ENCODE measurements around the gene NFASC. TPM values are rescaled to one million over a fixed set of nuclear protein-coding genes. Genes with fewer than 3 reads are reported as not detected.

NFASC gene
- total RNA-seq, 2 donors from 2014 or later = 27.7 to 45.9 TPM

DNA sequence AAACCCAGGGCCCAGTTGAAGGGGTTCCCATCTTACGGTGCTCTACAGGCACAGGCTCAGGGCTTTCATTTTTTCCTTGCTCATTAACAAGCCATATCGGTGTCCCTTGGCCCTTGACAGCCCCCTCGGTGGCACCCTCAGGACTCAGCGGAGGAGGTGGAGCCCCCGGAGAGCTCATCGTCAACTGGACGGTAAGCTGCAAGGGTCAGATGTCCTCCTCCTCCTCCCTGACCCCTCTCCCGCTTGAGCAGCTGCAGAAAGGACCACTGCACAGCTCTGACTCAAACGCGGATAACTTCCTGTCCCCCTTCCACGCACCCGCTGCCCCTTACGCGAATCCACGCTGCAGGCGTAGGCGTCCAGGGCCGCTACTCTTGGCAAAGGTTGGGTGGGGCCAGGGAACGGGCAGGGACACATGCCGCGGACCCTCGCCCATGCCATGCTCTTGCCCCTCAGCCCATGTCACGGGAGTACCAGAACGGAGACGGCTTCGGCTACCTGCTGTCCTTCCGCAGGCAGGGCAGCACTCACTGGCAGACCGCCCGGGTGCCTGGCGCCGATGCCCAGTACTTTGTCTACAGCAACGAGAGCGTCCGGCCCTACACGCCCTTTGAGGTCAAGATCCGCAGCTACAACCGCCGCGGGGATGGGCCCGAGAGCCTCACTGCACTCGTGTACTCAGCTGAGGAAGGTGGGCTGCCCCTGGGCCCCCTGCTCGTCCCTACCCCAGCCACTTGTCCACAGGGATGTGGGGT, 198.9 kb downstream of the NFASC start:
- no peaks in the 10 kb centered on the region for H3K27me3 Mint-ChIP-seq (ENCODE audit: insufficient read depth)
- no peak overlapping the region for H3K4me3 ChIP-seq (ENCODE audit: low read length)

DNA sequence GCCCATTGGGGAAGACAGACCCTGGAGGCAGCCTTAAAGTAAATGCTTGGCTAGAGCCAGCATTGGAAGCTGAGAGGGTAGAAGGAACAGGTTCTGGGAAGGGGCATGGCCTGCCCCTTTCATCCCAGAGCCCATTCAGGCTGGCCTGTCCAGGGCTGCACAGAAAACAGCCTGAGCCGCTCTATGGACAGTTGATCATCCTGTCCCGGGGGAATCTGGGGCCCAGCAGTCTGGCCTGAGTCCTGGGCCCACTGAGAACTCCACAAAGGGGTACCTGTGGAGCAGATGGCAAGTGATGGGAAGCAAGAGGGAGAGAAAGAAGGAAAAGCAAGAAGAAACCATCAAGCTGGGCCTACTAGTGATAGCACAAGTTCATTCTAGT, 200.4 kb downstream of the NFASC start:
- Mint-ChIP-seq H3K4me1 (no peaks in the 10 kb centered on the region), H3K36me3 (ENCODE audit: low read depth) (no peaks in the 10 kb centered on the region), H3K4me3 (no peak overlapping the region), H3K27ac (no peak overlapping the region), H3K9me3 (no peaks in the 10 kb centered on the region), H3K27me3 (ENCODE audit: insufficient read depth) (peaks cover 2% of the 10 kb centered on the region)
- no peak overlapping the region for H3K27ac ChIP-seq (ENCODE audit: low read depth, low read length)
- TF ChIP-seq, protein P1, sequence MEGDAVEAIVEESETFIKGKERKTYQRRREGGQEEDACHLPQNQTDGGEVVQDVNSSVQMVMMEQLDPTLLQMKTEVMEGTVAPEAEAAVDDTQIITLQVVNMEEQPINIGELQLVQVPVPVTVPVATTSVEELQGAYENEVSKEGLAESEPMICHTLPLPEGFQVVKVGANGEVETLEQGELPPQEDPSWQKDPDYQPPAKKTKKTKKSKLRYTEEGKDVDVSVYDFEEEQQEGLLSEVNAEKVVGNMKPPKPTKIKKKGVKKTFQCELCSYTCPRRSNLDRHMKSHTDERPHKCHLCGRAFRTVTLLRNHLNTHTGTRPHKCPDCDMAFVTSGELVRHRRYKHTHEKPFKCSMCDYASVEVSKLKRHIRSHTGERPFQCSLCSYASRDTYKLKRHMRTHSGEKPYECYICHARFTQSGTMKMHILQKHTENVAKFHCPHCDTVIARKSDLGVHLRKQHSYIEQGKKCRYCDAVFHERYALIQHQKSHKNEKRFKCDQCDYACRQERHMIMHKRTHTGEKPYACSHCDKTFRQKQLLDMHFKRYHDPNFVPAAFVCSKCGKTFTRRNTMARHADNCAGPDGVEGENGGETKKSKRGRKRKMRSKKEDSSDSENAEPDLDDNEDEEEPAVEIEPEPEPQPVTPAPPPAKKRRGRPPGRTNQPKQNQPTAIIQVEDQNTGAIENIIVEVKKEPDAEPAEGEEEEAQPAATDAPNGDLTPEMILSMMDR (conservative IDR thresholded peaks at IDR 0.05) = no peak
- no peaks in the 10 kb centered on the region for H3K27me3 ChIP-seq (ENCODE audit: control insufficient read depth, insufficient read depth, low read length, poor library complexity, severe bottlenecking)
- no peak for DNase-seq
- WGBS, 2 experiments (ENCODE audit: insufficient coverage in 1 of 2, insufficient read length in 1 of 2) = 87 to 100% methylated on average over 2 of the region's 2 CpGs
- no peak overlapping the region for H3K4me3 ChIP-seq (ENCODE audit: low read length)
- no peaks in the 10 kb centered on the region for H3K36me3 ChIP-seq (ENCODE audit: control insufficient read depth, insufficient read depth, low read length)
- no peaks in the 10 kb centered on the region for H3K9me3 ChIP-seq (ENCODE audit: control insufficient read depth, low read length)
- no peak overlapping the region for H3K9ac ChIP-seq (ENCODE audit: extremely low read depth, low read length, poor library complexity, severe bottlenecking)
- H3K4me1 ChIP-seq (ENCODE audit: control insufficient read depth, insufficient read depth, low read length) = no peaks in the 10 kb centered on the region

More for the DNA sequence above, 198.9 kb downstream of the NFASC start:
- Mint-ChIP-seq H3K4me1 (no peaks in the 10 kb centered on the region), H3K27ac (no peak overlapping the region), H3K36me3 (ENCODE audit: low read depth) (no peaks in the 10 kb centered on the region), H3K9me3 (no peaks in the 10 kb centered on the region), H3K4me3 (no peak overlapping the region)
- H3K4me1 ChIP-seq (ENCODE audit: control insufficient read depth, insufficient read depth, low read length) = no peaks in the 10 kb centered on the region
- H3K27ac ChIP-seq (ENCODE audit: low read depth, low read length) = no peak overlapping the region
- H3K9ac ChIP-seq (ENCODE audit: extremely low read depth, low read length, poor library complexity, severe bottlenecking) = no peak overlapping the region
- no peaks in the 10 kb centered on the region for H3K9me3 ChIP-seq (ENCODE audit: control insufficient read depth, low read length)
- DNase-seq = no peak
- 95 to 96% methylated on average over 33 to 42 of the region's 42 CpGs for WGBS, 2 experiments (ENCODE audit: insufficient coverage in 1 of 2, insufficient read length in 1 of 2)
- TF ChIP-seq, protein P1 (conservative IDR thresholded peaks at IDR 0.05) = no peak
- H3K36me3 ChIP-seq (ENCODE audit: control insufficient read depth, insufficient read depth, low read length) = no peaks in the 10 kb centered on the region
- no peaks in the 10 kb centered on the region for H3K27me3 ChIP-seq (ENCODE audit: control insufficient read depth, insufficient read depth, low read length, poor library complexity, severe bottlenecking)

DNA sequence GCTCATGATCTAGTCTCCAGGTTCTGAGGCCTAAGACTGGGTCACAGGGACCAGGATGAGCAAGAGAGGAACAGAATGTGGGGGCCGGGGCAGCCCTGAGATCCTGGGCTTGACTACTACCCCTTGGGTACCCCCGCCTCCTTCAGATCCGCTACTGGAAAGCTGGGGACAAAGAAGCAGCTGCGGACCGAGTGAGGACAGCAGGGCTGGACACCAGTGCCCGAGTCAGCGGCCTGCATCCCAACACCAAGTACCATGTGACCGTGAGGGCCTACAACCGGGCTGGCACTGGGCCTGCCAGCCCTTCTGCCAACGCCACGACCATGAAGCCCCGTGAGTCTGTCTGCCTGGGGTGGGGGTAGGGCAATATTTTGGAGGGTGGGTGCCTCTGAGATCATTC, 201.1 kb downstream of the NFASC start:
- TF ChIP-seq, protein P1 (conservative IDR thresholded peaks at IDR 0.05) = no peak
- Mint-ChIP-seq H3K36me3 (ENCODE audit: low read depth) (no peaks in the 10 kb centered on the region), H3K27ac (no peak overlapping the region), H3K4me1 (no peaks in the 10 kb centered on the region), H3K9me3 (no peaks in the 10 kb centered on the region), H3K4me3 (no peak overlapping the region), H3K27me3 (ENCODE audit: insufficient read depth) (peaks cover 2% of the 10 kb centered on the region)
- Histone ChIP-seq H3K9me3 (ENCODE audit: control insufficient read depth, low read length) (no peaks in the 10 kb centered on the region), H3K4me1 (ENCODE audit: control insufficient read depth, insufficient read depth, low read length) (no peaks in the 10 kb centered on the region), H3K27ac (ENCODE audit: low read depth, low read length) (no peak overlapping the region), H3K27me3 (ENCODE audit: control insufficient read depth, insufficient read depth, low read length, poor library complexity, severe bottlenecking) (no peaks in the 10 kb centered on the region), H3K36me3 (ENCODE audit: control insufficient read depth, insufficient read depth, low read length) (no peaks in the 10 kb centered on the region), H3K4me3 (ENCODE audit: low read length) (no peak overlapping the region), H3K9ac (ENCODE audit: extremely low read depth, low read length, poor library complexity, severe bottlenecking) (no peak overlapping the region)
- no peak for DNase-seq
- 88 to 93% methylated on average over 7 to 12 of the region's 12 CpGs for WGBS, 2 experiments (ENCODE audit: insufficient coverage in 1 of 2, insufficient read length in 1 of 2)
